Endothelial cell of umbilical vein (primary cell): Measurements from ENCODE around the gene G3BP1. TPM values are rescaled to one million over a fixed set of nuclear protein-coding genes. Genes with fewer than 3 reads are reported as not detected.

Source experiments
- BruUV-seq: library from RNA; stranded (reverse); fragments of 400-500 nt; replicated peaks from 2 replicates; lab custom pipeline; 2021; lab: Mats Ljungman, UMichigan
- CTCF ChIA-PET: fragments of 300-600, 350-600 bp; sonication (Branson Sonifier 250); formaldehyde crosslinking; loops from one replicate; lab custom pipeline; 2021; ENCODE audit warnings: antibody characterized with exemption, inconsistent platforms; lab: Charles Lee
- POLR2A ChIA-PET: fragments of 300-600, 350-600 bp; sonication (Branson Sonifier 250); formaldehyde crosslinking; loops from one replicate; lab custom pipeline; 2021; ENCODE audit warnings: antibody characterized with exemption, inconsistent platforms; lab: Charles Lee
- DNase-seq: peaks from one replicate; pipeline ENCODE4 v3.0.0-alpha.2; 2011; ENCODE audit warnings: low read depth, low spot score
- FAIRE-seq: peaks from 2 replicates; lab custom pipeline; 2011; peaks lifted over from hg19 to GRCh38; lab: Jason Lieb, UNC
- H2AFZ ChIP-seq: 2 replicates; pipeline ENCODE4 v1.6.0; 2012; ENCODE audit warnings: low read depth, low read length, control low read depth, inconsistent platforms
- H3K27ac ChIP-seq: 2 replicates; pipeline ENCODE4 v1.5.1; 2011; ENCODE audit warnings: low read depth, mild to moderate bottlenecking, control low read depth, low read length, moderate library complexity; ENCODE audit not compliant: insufficient read depth
- H3K27me3 ChIP-seq, 2 experiments: 2 replicates each; pipeline versions ENCODE4 v1.6.0 to v1.6.1; 2011; ENCODE audit warnings: low read length in 2 of 2, mixed read lengths in 1 of 2; ENCODE audit not compliant: control insufficient read depth in 2 of 2, insufficient read depth in 2 of 2
- H3K36me3 ChIP-seq, 2 experiments: 2 replicates in 1 of 2; 3 replicates in 1 of 2; pipeline ENCODE4 v1.5.1; 2011; ENCODE audit warnings: low read length in 2 of 2, mild to moderate bottlenecking in 1 of 2, moderate library complexity in 1 of 2; ENCODE audit not compliant: control insufficient read depth in 2 of 2, insufficient read depth in 2 of 2; ENCODE audit errors: extremely low read depth in 1 of 2
- H3K4me1 ChIP-seq: 3 replicates; pipeline ENCODE4 v1.5.1; 2011; ENCODE audit warnings: mild to moderate bottlenecking, low read length; ENCODE audit not compliant: control insufficient read depth, insufficient read depth; ENCODE audit errors: extremely low read depth
- H3K4me2 ChIP-seq: 2 replicates; pipeline ENCODE4 v1.6.1; 2011; ENCODE audit warnings: low read length, control low read depth, mixed read lengths; ENCODE audit not compliant: insufficient read depth
- H3K4me3 ChIP-seq, 3 experiments: fragments of 200-600 bp in 1 of 3; sonication (generic), shearing (Covaris generic) in 1 of 3; replicated peaks in 1 of 3; 2 replicates each; pipeline ENCODE4 v1.5.1; 2011 to 2016; ENCODE audit warnings: control low read depth in 3 of 3, low read length in 3 of 3, mild to moderate bottlenecking in 2 of 3, inconsistent platforms in 1 of 3, low read depth in 1 of 3, moderate library complexity in 1 of 3; ENCODE audit not compliant: insufficient read depth in 1 of 3
- H3K79me2 ChIP-seq: 2 replicates; pipeline ENCODE4 v1.6.0; 2012; ENCODE audit warnings: low read length, inconsistent platforms; ENCODE audit not compliant: control insufficient read depth, insufficient read depth
- H3K9ac ChIP-seq: replicated peaks from 2 replicates; pipeline ENCODE3; 2011; ENCODE audit warnings: low read length, control low read depth; ENCODE audit not compliant: insufficient read depth; ENCODE audit errors: extremely low read depth
- H3K9me1 ChIP-seq: replicated peaks from 3 replicates; pipeline ENCODE4 v1.6.0; 2011; ENCODE audit warnings: mild to moderate bottlenecking, low read length; ENCODE audit not compliant: control insufficient read depth, insufficient read depth; ENCODE audit errors: extremely low read depth
- H3K9me3 ChIP-seq: replicated peaks from 2 replicates; pipeline ENCODE4 v1.5.1; 2012; ENCODE audit warnings: low read length, inconsistent platforms; ENCODE audit not compliant: control insufficient read depth, insufficient read depth
- H4K20me1 ChIP-seq: replicated peaks from 2 replicates; pipeline ENCODE3; 2011; ENCODE audit warnings: mild to moderate bottlenecking, low read length; ENCODE audit not compliant: control insufficient read depth, insufficient read depth; ENCODE audit errors: extremely low read depth
- FOS ChIP-seq: IDR thresholded peaks from 2 replicates; pipeline ENCODE4 v1.6.1; 2011; ENCODE audit warnings: mild to moderate bottlenecking, low read length, moderate library complexity, borderline replicate concordance; ENCODE audit not compliant: insufficient read depth
- JUN ChIP-seq: IDR thresholded peaks from 2 replicates; pipeline ENCODE4 v1.6.1; 2011; ENCODE audit warnings: borderline replicate concordance, low read depth; ENCODE audit not compliant: insufficient read length, insufficient read depth
- MYC ChIP-seq: IDR thresholded peaks from one replicate; pipeline ENCODE4 v1.6.1; 2011; ENCODE audit warnings: mild to moderate bottlenecking, low read depth, low read length
- dilution Hi-C: fragments of 300-500 bp; cut with MboI; formaldehyde crosslinking; loops from one replicate; pipeline ENCODE4 v1.15.0; 2019; ENCODE audit warnings: low sequenced_read_pairs; ENCODE audit not compliant: extremely low pct_ligation_motif_present
- intact Hi-C: fragments of 100-400 bp; cut with micrococcal nuclease; formaldehyde crosslinking; loops from one replicate; pipeline ENCODE4 v1.10.0; 2022
- polyA plus RNA-seq, 4 experiments: library from polyadenylated mRNA; depleted of rRNA in 3 of 4; stranded (reverse) in 3 of 4; unstranded in 1 of 4; fragments of >200 nt; gene quantifications; 2 replicates each; pipeline versions ENCODE4 v1.2.1 to v1.2.3, GENCODE V29; 2011 to 2012; ENCODE audit warnings: missing spikeins in 1 of 4
- total RNA-seq: library from RNA; stranded (reverse); gene quantifications from 2 replicates; pipeline ENCODE4 v1.2.3, GENCODE V29; 2021
- TF ChIP-seq, protein P1 (sequence below), 2 donors: IDR thresholded peaks; 1 replicate in 1 of 2; 2 replicates in 1 of 2; pipeline ENCODE4 v1.5.1; 2011; ENCODE audit warnings: low read length in 2 of 2, mild to moderate bottlenecking in 2 of 2, moderate library complexity in 2 of 2, control low read depth in 1 of 2, inconsistent platforms in 1 of 2, low read depth in 1 of 2; ENCODE audit not compliant: insufficient read depth in 1 of 2; ENCODE audit errors: extremely low read depth in 1 of 2

G3BP1 gene
- total and polyA plus RNA-seq, 2 donors (not counting 3 experiments of a cell fraction or from before 2014, with no cell fraction given) = 50.5 to 262 TPM

DNA sequence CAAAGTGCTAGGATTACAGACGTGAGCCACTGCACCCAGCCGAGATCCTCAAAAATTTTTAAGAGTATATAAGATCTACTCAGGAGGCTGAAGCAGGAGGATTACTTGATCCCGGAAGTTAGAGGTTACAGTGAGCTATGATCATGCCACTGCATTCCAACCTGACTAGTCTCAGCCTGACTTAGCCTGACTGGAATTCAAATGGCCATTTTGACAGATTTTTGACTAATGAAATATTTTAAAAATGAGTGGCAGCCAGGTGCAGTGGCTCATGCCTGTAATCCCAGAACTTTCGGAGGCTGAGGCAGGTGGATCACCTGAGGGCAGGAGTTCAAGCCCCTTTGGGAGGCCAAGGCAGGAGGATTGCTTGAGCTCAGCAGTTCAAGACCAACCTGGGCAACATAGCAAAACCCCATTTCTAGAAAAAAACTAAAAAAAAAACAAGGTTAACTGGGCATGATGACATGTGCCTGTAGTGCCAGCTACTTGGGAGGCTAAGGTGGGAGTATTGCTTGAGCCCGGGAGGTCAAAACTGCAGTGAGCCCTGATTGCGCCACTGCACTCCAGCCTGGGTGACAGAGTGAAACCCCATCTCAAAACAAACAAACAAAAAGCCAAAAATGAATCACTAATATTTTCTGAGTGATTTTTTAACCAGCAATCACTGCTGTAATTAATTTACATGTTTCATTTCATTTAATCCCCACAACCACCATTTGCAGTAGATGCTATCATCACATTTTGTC lies 29.9 kb upstream of the G3BP1 start:
- H4K20me1 ChIP-seq = no peaks in the 10 kb centered on the region
- no peaks in the 10 kb centered on the region for H3K9me1 ChIP-seq
- peak; percentile 41 for TF ChIP-seq FOS
- peak; percentile 16 for TF ChIP-seq JUN
- no peak for TF ChIP-seq MYC
- H3K4me1 ChIP-seq = peaks cover 51% of the 10 kb centered on the region
- no peaks in the 10 kb centered on the region for H3K9me3 ChIP-seq
- BruUV-seq = no TSS peak
- H3K4me2 ChIP-seq = no peak overlapping the region
- ChIA-PET CTCF (interaction anchor here (0.7 to 10.7 kb wide), 29 partner anchors 11 to 489 kb away, joined by 3 to 323 read pairs (median 9); partner anchors contain the start of genes ATOX1, G3BP1, GM2A and SLC36A1), POLR2A (interaction anchor here (0.5 to 3.6 kb wide), 5 partner anchors 42 to 83 kb away, joined by 3 to 16 read pairs (median 7); no protein-coding TSS in a partner anchor)
- H3K9ac ChIP-seq = no peak overlapping the region
- H3K27ac ChIP-seq = peak overlapping the region; percentile 88
- no peaks in the 10 kb centered on the region for H3K27me3 ChIP-seq
- no peak overlapping the region for H3K4me3 ChIP-seq
- no peak overlapping the region for H2AFZ ChIP-seq
- H3K79me2 ChIP-seq = no peaks in the 10 kb centered on the region
- DNase-seq (peak; percentile 34), FAIRE-seq (peak; percentile 60)
- dilution Hi-C loops (no loop called here), intact Hi-C loops (loop anchor here (1.0 to 5.0 kb wide), 6 partner anchors 65 to 425 kb away; partner anchors contain the start of gene SLC36A1)
- no peaks in the 10 kb centered on the region for H3K36me3 ChIP-seq

DNA sequence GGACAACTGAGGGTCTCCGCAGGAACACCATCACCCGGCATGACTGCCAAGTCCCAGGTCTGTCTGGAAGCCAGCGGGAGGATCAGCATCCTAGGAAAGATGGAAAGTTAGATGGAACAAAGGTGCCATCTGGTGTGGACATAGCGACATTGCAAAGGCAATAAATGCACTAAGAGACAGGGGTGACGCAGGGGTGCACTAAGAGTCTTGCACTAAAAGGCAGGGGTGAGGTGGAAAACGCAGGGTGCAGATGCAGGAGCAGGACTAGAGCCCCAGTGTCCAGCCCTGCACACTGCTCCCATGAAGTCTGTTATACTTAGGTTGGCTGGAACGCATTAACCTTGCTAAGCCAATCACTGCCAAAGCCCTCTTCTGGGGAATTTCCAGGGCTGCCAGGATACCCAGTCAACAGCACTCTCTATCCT lies 28.9 kb upstream of the G3BP1 start:
- Histone ChIP-seq H3K9ac (no peak overlapping the region), H3K4me3 (no peak overlapping the region), H3K4me2 (no peak overlapping the region), H3K9me3 (no peaks in the 10 kb centered on the region), H3K4me1 (peaks cover 51% of the 10 kb centered on the region), H3K79me2 (no peaks in the 10 kb centered on the region), H3K27me3 (no peaks in the 10 kb centered on the region), H4K20me1 (no peaks in the 10 kb centered on the region), H3K9me1 (no peaks in the 10 kb centered on the region), H2AFZ (no peak overlapping the region), H3K36me3 (no peaks in the 10 kb centered on the region), H3K27ac (peak overlapping the region; percentile 88)
- CTCF ChIA-PET = interaction anchor here (1.3 to 10.7 kb wide), 10 partner anchors 22 to 295 kb away, joined by 3 to 323 read pairs (median 28); partner anchors contain the start of genes G3BP1, SLC36A1 and SPARC
- BruUV-seq = no TSS peak
- dilution Hi-C loops = no loop called here
- TF ChIP-seq, protein P1, sequence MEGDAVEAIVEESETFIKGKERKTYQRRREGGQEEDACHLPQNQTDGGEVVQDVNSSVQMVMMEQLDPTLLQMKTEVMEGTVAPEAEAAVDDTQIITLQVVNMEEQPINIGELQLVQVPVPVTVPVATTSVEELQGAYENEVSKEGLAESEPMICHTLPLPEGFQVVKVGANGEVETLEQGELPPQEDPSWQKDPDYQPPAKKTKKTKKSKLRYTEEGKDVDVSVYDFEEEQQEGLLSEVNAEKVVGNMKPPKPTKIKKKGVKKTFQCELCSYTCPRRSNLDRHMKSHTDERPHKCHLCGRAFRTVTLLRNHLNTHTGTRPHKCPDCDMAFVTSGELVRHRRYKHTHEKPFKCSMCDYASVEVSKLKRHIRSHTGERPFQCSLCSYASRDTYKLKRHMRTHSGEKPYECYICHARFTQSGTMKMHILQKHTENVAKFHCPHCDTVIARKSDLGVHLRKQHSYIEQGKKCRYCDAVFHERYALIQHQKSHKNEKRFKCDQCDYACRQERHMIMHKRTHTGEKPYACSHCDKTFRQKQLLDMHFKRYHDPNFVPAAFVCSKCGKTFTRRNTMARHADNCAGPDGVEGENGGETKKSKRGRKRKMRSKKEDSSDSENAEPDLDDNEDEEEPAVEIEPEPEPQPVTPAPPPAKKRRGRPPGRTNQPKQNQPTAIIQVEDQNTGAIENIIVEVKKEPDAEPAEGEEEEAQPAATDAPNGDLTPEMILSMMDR (IDR thresholded peaks at IDR 0.05; ENCODE audit: extremely low read depth in 1 of 2, insufficient read depth in 1 of 2, low read depth in 1 of 2, low read length in 2 of 2) = peak; percentile 64
- TF ChIP-seq FOS (no peak), MYC (no peak)
- FAIRE-seq = peak; percentile 81
- peak; percentile 58 for DNase-seq
- POLR2A ChIA-PET = no interaction called here
- intact Hi-C loops = loop anchor here (1.0 to 5.0 kb wide), 6 partner anchors 66 to 426 kb away; partner anchors contain the start of gene SLC36A1
